HEK293T (cell line): ENCODE data around the gene TMEM186.

ENCODE experiments used
- BHLHE40 ChIP-seq: fragments of 450-650 bp; IDR thresholded peaks from 2 replicates; pipeline ENCODE4 v1.6.1; 2016; ENCODE audit warnings: mild to moderate bottlenecking, moderate library complexity, borderline replicate concordance
- CTBP1 ChIP-seq: fragments of 450-650 bp; IDR thresholded peaks from 2 replicates; pipeline ENCODE4 v1.6.1; 2016; ENCODE audit warnings: borderline replicate concordance
- ELF4 ChIP-seq: fragments of 450-650 bp; IDR thresholded peaks from 2 replicates; pipeline ENCODE4 v1.6.1; 2017; ENCODE audit warnings: antibody characterized with exemption
- FOXA1 ChIP-seq: fragments of 450-650 bp; IDR thresholded peaks from 2 replicates; pipeline ENCODE4 v1.6.1; 2016; ENCODE audit warnings: mild to moderate bottlenecking
- FOXK2 ChIP-seq: fragments of 450-650 bp; IDR thresholded peaks from 2 replicates; pipeline ENCODE4 v1.6.1; 2016; ENCODE audit warnings: mild to moderate bottlenecking
- FOXM1 ChIP-seq: fragments of 450-650 bp; IDR thresholded peaks from 2 replicates; pipeline ENCODE4 v1.6.1; 2017; ENCODE audit warnings: mild to moderate bottlenecking, borderline replicate concordance
- L3MBTL2 ChIP-seq: fragments of 450-650 bp; conservative IDR thresholded peaks from 2 replicates; pipeline ENCODE4 v1.6.1; 2016; ENCODE audit warnings: mild to moderate bottlenecking
- LEF1 ChIP-seq: fragments of 450-650 bp; IDR thresholded peaks from 2 replicates; pipeline ENCODE4 v1.6.1; 2017; ENCODE audit warnings: mild to moderate bottlenecking, borderline replicate concordance
- SP1 ChIP-seq: fragments of 450-650 bp; IDR thresholded peaks from 2 replicates; pipeline ENCODE4 v1.6.1; 2017
- TARDBP ChIP-seq: fragments of 450-650 bp; IDR thresholded peaks from 2 replicates; pipeline ENCODE4 v1.6.1; 2016
- ZNF384 ChIP-seq: fragments of 450-650 bp; IDR thresholded peaks from 2 replicates; pipeline ENCODE4 v1.6.1; 2016
- TF ChIP-seq, protein P1 (sequence below): fragments of 450-650 bp; IDR thresholded peaks from 2 replicates; pipeline ENCODE4 v1.6.1; 2016

DNA sequence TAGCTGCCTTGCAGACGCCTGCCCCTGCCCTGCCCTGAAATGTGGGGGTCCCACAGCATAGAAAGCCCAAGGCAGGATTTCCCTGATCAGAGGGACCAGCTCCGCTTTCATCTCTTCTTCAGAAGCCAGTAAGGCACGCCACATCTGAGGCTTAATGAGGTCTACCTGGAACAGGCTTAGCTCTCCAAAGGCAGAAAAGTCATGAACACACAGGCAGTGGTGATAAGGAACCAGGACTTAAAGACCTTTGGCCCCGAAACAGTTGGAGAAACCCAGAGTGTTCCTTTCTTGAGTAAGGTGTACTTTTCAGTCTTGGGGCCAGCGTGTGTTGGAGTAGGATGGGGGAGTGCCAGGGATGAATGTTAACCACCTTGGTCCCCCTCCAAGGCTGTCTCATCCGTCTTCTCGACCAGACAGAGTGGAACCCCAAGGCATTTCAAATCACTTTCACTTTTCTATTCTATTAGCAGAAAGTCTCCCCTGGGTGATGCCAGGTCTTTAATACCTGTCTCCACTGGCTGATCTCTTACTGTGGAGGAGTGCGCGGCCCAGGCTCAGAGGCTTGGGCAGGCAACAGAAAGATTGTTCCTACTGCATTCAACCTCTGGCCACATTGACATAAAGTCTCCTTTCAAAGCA is 43.9 kb downstream of the TMEM186 start:
- TF ChIP-seq BHLHE40 (no peak), ELF4 (no peak), CTBP1 (no peak), LEF1 (no peak), FOXK2 (no peak), ZNF384 (no peak), SP1 (no peak), FOXM1 (no peak), L3MBTL2 (no peak), TARDBP (no peak), FOXA1 (no peak)
- TF ChIP-seq, protein P1, sequence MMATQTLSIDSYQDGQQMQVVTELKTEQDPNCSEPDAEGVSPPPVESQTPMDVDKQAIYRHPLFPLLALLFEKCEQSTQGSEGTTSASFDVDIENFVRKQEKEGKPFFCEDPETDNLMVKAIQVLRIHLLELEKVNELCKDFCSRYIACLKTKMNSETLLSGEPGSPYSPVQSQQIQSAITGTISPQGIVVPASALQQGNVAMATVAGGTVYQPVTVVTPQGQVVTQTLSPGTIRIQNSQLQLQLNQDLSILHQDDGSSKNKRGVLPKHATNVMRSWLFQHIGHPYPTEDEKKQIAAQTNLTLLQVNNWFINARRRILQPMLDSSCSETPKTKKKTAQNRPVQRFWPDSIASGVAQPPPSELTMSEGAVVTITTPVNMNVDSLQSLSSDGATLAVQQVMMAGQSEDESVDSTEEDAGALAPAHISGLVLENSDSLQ = no peak
